CD14-positive monocyte (primary cell): ENCODE measurements around the gene ELF1. TPM values are rescaled to one million over a fixed set of nuclear protein-coding genes. Genes with fewer than 3 reads are reported as not detected.

Experiments used
- DNase-seq, 3 donors: peaks; one replicate each; pipeline ENCODE4 v3.0.0-alpha.2; 2011 to 2022
- H2AFZ ChIP-seq: 2 replicates; pipeline ENCODE4 v1.6.0; 2012; ENCODE audit warnings: mild to moderate bottlenecking, low read depth, low read length, inconsistent platforms; ENCODE audit not compliant: insufficient read depth, poor library complexity, severe bottlenecking
- H3K27ac ChIP-seq, 2 donors: 1 replicate in 1 of 2; 2 replicates in 1 of 2; pipeline ENCODE4 v1.5.1; 2012 to 2013; ENCODE audit warnings: low read length in 2 of 2, control low read depth in 1 of 2, inconsistent platforms in 1 of 2, low read depth in 1 of 2, mild to moderate bottlenecking in 1 of 2
- H3K27me3 ChIP-seq, 2 donors: one replicate each; pipeline versions ENCODE4 v1.6.0 to v1.6.1; 2011 to 2013; ENCODE audit warnings: low read length in 2 of 2; ENCODE audit not compliant: control insufficient read depth in 2 of 2, insufficient read depth in 2 of 2
- H3K36me3 ChIP-seq, 2 donors: replicated peaks in 1 of 2; 1 replicate in 1 of 2; 2 replicates in 1 of 2; pipeline versions ENCODE4 v1.5.1 to v1.6.1; 2012 to 2013; ENCODE audit warnings: low read length in 2 of 2, control low read depth in 1 of 2, inconsistent platforms in 1 of 2, mild to moderate bottlenecking in 1 of 2; ENCODE audit not compliant: insufficient read depth in 2 of 2, control insufficient read depth in 1 of 2
- H3K4me1 ChIP-seq, 2 donors: 1 replicate in 1 of 2; 2 replicates in 1 of 2; pipeline versions ENCODE4 v1.5.1 to v1.6.1; 2012 to 2013; ENCODE audit warnings: low read length in 2 of 2, control low read depth in 1 of 2, inconsistent platforms in 1 of 2, mild to moderate bottlenecking in 1 of 2, moderate library complexity in 1 of 2; ENCODE audit not compliant: insufficient read depth in 2 of 2, control insufficient read depth in 1 of 2
- H3K4me2 ChIP-seq: replicated peaks from 2 replicates; pipeline ENCODE3; 2012; ENCODE audit warnings: low read length, moderate library complexity, mild to moderate bottlenecking; ENCODE audit not compliant: poor library complexity, severe bottlenecking; ENCODE audit errors: extremely low read depth
- H3K4me3 ChIP-seq, 3 experiments: fragments of 200-600 bp in 1 of 3; sonication (generic) in 1 of 3; replicated peaks in 1 of 3; 1 replicate in 2 of 3; 2 replicates in 1 of 3; pipeline ENCODE4 v1.5.1; 2011 to 2013; ENCODE audit warnings: low read length in 3 of 3, mild to moderate bottlenecking in 3 of 3, control low read depth in 2 of 3, low read depth in 2 of 3, inconsistent platforms in 1 of 3, moderate library complexity in 1 of 3
- H3K79me2 ChIP-seq: 2 replicates; pipeline ENCODE4 v1.6.0; 2012; ENCODE audit warnings: mild to moderate bottlenecking, control low read depth, inconsistent platforms, low read length, moderate library complexity; ENCODE audit not compliant: insufficient read depth
- H3K9ac ChIP-seq: 2 replicates; pipeline ENCODE4 v1.6.0; 2017; ENCODE audit warnings: low read length, mild to moderate bottlenecking; ENCODE audit not compliant: insufficient read depth, poor library complexity, severe bottlenecking
- H3K9me3 ChIP-seq, 2 donors: replicated peaks in 1 of 2; 1 replicate in 1 of 2; 2 replicates in 1 of 2; pipeline versions ENCODE4 v1.5.1 to v1.6.1; 2012 to 2013; ENCODE audit warnings: low read length in 2 of 2, control low read depth in 1 of 2; ENCODE audit not compliant: control insufficient read depth in 1 of 2, insufficient read depth in 1 of 2
- H4K20me1 ChIP-seq: 2 replicates; pipeline ENCODE4 v1.6.0; 2012; ENCODE audit warnings: mild to moderate bottlenecking, low read length, control low read depth, moderate library complexity; ENCODE audit not compliant: insufficient read depth
- H3K27ac Mint-ChIP-seq, 7 donors: one replicate each; pipeline ENCODE4 v1.8.0; 2020; ENCODE audit warnings: mild to moderate bottlenecking in 7 of 7, mixed read lengths in 7 of 7, moderate library complexity in 6 of 7, inconsistent platforms in 2 of 7
- H3K27me3 Mint-ChIP-seq, 3 donors: one replicate each; pipeline ENCODE4 v1.8.0; 2021 to 2022; ENCODE audit warnings: low read depth in 3 of 3, mild to moderate bottlenecking in 3 of 3, mixed read lengths in 3 of 3, moderate library complexity in 3 of 3, inconsistent platforms in 1 of 3
- H3K36me3 Mint-ChIP-seq, 2 donors: one replicate each; pipeline ENCODE4 v1.8.0; 2020; ENCODE audit warnings: mixed read lengths in 2 of 2, inconsistent platforms in 1 of 2, mild to moderate bottlenecking in 1 of 2
- H3K4me1 Mint-ChIP-seq: one replicate; pipeline ENCODE4 v1.8.0; 2020; ENCODE audit warnings: mild to moderate bottlenecking, mixed read lengths
- H3K4me3 Mint-ChIP-seq, 2 donors: one replicate each; pipeline ENCODE4 v1.8.0; 2020; ENCODE audit warnings: mild to moderate bottlenecking in 2 of 2, mixed read lengths in 2 of 2, moderate library complexity in 1 of 2
- H3K9me3 Mint-ChIP-seq, 7 donors: one replicate each; pipeline ENCODE4 v1.8.0; 2020 to 2022; ENCODE audit warnings: mixed read lengths in 7 of 7, mild to moderate bottlenecking in 6 of 7, moderate library complexity in 6 of 7, inconsistent platforms in 2 of 7
- CTCF ChIP-seq: fragments of 200-600 bp; IDR thresholded peaks from one replicate; pipeline ENCODE4 v1.8.0; 2022; ENCODE audit warnings: antibody characterized with exemption, mild to moderate bottlenecking
- WGBS: methylation state at CpG from one replicate; pipeline ENCODE4 v1.1.5; 2013; ENCODE audit warnings: missing lambda C conversion rate; ENCODE audit not compliant: insufficient coverage; 5-methylcytosine and 5-hydroxymethylcytosine counted together
- intact Hi-C, 2 donors: fragments of 100-400 bp; cut with micrococcal nuclease; formaldehyde crosslinking; loops; one replicate each; pipeline versions ENCODE4 v1.15.0 to v1.15.1; 2023
- polyA plus RNA-seq, 3 donors: library from polyadenylated mRNA; depleted of rRNA in 1 of 3; unstranded in 2 of 3; stranded (reverse) in 1 of 3; fragments of 300-500 nt in 2 of 3; fragments of >200 nt in 1 of 3; fragmentation: Illumina TruSeq in 2 of 3; gene quantifications; 1 replicate in 2 of 3; 2 replicates in 1 of 3; pipeline ENCODE4 v1.2.3, GENCODE V29; 2012 to 2021

The ELF1 gene
- polyA plus RNA-seq, 3 donors, result 63.1 to 83.3 (median 83.3) TPM

DNA sequence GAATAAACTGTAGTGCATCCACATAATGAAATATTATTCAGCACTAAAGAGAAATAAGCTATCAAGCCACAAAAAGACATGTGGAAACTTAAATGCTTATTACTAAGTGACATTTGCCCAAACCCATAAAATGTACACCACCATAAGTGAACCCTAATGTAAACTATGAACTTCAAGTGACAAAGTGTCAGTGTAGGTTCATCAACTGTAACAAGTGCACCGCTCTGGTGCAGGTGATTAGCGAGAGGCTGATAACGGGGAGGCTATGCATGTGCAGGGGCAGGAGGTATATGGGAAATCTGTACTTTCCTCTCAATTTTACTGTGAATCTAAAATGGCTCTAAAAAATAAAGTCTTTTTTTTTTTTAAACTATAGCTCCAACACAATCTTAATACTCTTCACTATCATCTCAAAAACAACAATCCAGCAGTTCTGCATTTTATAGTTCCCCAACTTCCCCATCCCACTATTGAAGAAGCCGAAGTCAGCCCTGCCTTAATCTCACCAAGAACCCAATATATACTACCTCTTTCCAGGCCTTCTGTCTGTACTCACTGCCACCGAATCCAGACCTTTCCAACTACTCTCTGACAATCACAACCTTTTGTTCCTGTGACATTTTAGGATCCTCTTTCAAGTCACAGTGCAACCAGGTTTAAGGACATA lies 22.6 kb downstream of the ELF1 start:
- 4% methylated on average over 2 of the region's 5 CpGs for WGBS
- H3K4me2 ChIP-seq, result peak overlapping the region; percentile 66

GRCh38 chr13:40995997-40996396 lies 23.1 kb downstream of the ELF1 start:
- Histone ChIP-seq H2AFZ (no peak overlapping the region), H3K4me2 (peak overlapping the region; percentile 66), H3K4me1 (peaks cover 50 to 76% of the 10 kb centered on the region in 2 donors), H3K27ac (peak overlapping the region in 1 of 2 donors; percentile 69), H4K20me1 (peaks cover 100% of the 10 kb centered on the region), H3K79me2 (peaks cover 100% of the 10 kb centered on the region), H3K27me3 (no peaks in the 10 kb centered on the region), H3K9ac (no peak overlapping the region), H3K36me3 (peaks cover 11 to 46% of the 10 kb centered on the region in 2 donors), H3K9me3 (no peaks in the 10 kb centered on the region), H3K4me3 (peak overlapping the region in 1 of 3 experiments; percentile 52)
- Mint-ChIP-seq H3K4me1 (peaks cover 71% of the 10 kb centered on the region), H3K4me3 (no peak overlapping the region), H3K36me3 (peaks cover 38 to 52% of the 10 kb centered on the region in 2 donors), H3K27ac (peak overlapping the region in 4 of 7 donors; percentile 35 to 89 (median 81)), H3K27me3 (peaks cover 0 to 4% (median 0%) of the 10 kb centered on the region in 3 donors), H3K9me3 (no peaks in the 10 kb centered on the region)
- TF ChIP-seq CTCF, result no peak
- intact Hi-C loops, result loop anchor here in 1 of 2 donors (2.0 kb wide), 1 partner anchor 13 kb away; no protein-coding TSS in a partner anchor
- DNase-seq, result no peak

More for the DNA sequence above, 22.6 kb downstream of the ELF1 start:
- no peaks in the 10 kb centered on the region for H3K27me3 ChIP-seq
- H3K4me1 Mint-ChIP-seq, result peaks cover 74% of the 10 kb centered on the region
- peak; percentile 71 to 78 (median 72) for DNase-seq
- peak overlapping the region; percentile 76 to 92 (median 87) for H3K27ac Mint-ChIP-seq
- peaks cover 50 to 80% of the 10 kb centered on the region in 2 donors for H3K4me1 ChIP-seq
- H3K4me3 Mint-ChIP-seq, result peak overlapping the region in 1 of 2 donors; percentile 78
- H3K36me3 Mint-ChIP-seq, result peaks cover 42 to 53% of the 10 kb centered on the region in 2 donors
- no peak for TF ChIP-seq CTCF
- H3K27me3 Mint-ChIP-seq, result peaks cover 0 to 4% (median 0%) of the 10 kb centered on the region in 3 donors
- H3K36me3 ChIP-seq, result peaks cover 11 to 47% of the 10 kb centered on the region in 2 donors
- H3K9ac ChIP-seq, result no peak overlapping the region
- H4K20me1 ChIP-seq, result peaks cover 100% of the 10 kb centered on the region
- H3K79me2 ChIP-seq, result peaks cover 100% of the 10 kb centered on the region
- peak overlapping the region; percentile 26 to 69 for H3K27ac ChIP-seq
- H2AFZ ChIP-seq, result no peak overlapping the region
- peak overlapping the region in 1 of 3 experiments; percentile 52 for H3K4me3 ChIP-seq
- intact Hi-C loops, result loop anchor here in 1 of 2 donors (2.0 kb wide), 1 partner anchor 14 kb away; no protein-coding TSS in a partner anchor
- H3K9me3 Mint-ChIP-seq, result no peaks in the 10 kb centered on the region
- no peaks in the 10 kb centered on the region for H3K9me3 ChIP-seq
